Measurements from ENCODE around the gene PLK3.

- TF ChIP-seq POLR2AphosphoS5 (IDR thresholded peaks at IDR 0.05; ENCODE audit: low read depth) (no peak), CTCF (IDR thresholded peaks at IDR 0.05; ENCODE audit: insufficient read depth, low read length) (no peak), GABPA (IDR thresholded peaks at IDR 0.05; ENCODE audit: low read depth) (no peak)
Measured at GRCh38 chr1:44805311-44806024, 5.3 kb downstream of the PLK3 start.
